Retinal pigment epithelial cell (primary cell): ENCODE measurements around the gene RAB17.

Experiments
- DNase-seq: peaks from one replicate; pipeline ENCODE4 v3.0.0-alpha.2; 2010; ENCODE audit warnings: low read depth
- H3K4me3 ChIP-seq: 2 replicates; pipeline ENCODE4 v1.5.1; 2011; ENCODE audit warnings: mild to moderate bottlenecking, low read length, control low read depth, moderate library complexity
- TF ChIP-seq, protein P1 (sequence below): conservative IDR thresholded peaks from 2 replicates; pipeline ENCODE4 v1.5.1; 2011; ENCODE audit warnings: low read depth, low read length, control low read depth, inconsistent platforms

The RAB17 gene

DNA sequence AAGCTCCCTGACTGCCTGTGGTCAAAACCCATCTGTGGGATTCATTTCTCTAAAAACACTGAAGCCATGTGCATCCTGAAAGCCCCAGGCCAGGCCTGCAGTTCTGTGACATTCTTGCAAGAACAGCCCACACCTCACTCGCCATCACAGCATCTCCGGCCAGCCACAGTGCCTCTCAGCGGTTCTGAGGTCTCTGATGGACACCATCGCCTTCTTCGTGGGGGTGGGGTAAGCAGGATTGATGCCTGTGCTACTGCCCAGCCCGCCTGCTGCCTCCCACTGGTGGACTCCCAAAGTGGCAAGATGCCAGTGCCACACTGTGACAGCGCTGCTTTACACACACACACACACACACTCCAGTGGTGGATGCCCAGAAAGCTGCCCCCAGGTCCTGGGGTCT, 29.3 kb downstream of the RAB17 start:
- TF ChIP-seq, protein P1, sequence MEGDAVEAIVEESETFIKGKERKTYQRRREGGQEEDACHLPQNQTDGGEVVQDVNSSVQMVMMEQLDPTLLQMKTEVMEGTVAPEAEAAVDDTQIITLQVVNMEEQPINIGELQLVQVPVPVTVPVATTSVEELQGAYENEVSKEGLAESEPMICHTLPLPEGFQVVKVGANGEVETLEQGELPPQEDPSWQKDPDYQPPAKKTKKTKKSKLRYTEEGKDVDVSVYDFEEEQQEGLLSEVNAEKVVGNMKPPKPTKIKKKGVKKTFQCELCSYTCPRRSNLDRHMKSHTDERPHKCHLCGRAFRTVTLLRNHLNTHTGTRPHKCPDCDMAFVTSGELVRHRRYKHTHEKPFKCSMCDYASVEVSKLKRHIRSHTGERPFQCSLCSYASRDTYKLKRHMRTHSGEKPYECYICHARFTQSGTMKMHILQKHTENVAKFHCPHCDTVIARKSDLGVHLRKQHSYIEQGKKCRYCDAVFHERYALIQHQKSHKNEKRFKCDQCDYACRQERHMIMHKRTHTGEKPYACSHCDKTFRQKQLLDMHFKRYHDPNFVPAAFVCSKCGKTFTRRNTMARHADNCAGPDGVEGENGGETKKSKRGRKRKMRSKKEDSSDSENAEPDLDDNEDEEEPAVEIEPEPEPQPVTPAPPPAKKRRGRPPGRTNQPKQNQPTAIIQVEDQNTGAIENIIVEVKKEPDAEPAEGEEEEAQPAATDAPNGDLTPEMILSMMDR = no peak
- H3K4me3 ChIP-seq = no peak overlapping the region
- DNase-seq = no peak

DNA sequence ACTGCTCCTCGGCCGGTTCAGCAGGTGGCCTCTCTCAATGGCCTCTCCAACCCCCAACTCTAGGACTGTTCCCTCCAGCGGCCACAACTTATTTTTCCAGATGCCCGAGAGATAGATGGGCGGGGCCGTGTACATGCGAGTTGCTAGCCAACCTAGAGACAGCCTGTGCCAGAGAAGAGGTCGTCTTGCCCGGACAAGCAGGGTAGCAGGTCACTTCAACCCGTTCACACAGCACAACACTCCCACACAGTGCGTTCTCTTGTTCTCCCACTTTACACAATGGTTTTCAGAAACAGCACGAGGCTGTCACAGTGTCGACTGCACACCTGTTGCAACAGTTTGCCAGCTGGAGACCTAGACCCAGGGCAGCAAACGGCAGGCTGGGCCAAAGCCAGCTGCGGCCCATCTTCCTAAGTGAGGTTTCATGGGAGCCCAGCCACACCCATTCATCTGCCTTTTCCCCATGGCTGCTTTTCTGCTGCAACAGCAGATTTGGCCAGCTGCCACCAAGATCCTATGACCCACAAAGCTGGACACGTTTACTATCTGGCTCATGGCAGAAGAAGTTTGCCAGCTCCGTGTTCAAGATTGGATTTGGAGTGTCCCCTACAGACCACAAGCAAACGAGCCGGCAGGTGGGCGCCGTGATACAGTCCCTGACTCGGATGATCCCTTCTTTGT, 31.4 kb downstream of the RAB17 start:
- TF ChIP-seq, protein P1 = no peak
- no peak overlapping the region for H3K4me3 ChIP-seq
- peak; percentile 38 for DNase-seq

GRCh38 chr2:237557633-237558015, 32.9 kb downstream of the RAB17 start:
- no peak for DNase-seq
- TF ChIP-seq, protein P1 = no peak
- no peak overlapping the region for H3K4me3 ChIP-seq

DNA sequence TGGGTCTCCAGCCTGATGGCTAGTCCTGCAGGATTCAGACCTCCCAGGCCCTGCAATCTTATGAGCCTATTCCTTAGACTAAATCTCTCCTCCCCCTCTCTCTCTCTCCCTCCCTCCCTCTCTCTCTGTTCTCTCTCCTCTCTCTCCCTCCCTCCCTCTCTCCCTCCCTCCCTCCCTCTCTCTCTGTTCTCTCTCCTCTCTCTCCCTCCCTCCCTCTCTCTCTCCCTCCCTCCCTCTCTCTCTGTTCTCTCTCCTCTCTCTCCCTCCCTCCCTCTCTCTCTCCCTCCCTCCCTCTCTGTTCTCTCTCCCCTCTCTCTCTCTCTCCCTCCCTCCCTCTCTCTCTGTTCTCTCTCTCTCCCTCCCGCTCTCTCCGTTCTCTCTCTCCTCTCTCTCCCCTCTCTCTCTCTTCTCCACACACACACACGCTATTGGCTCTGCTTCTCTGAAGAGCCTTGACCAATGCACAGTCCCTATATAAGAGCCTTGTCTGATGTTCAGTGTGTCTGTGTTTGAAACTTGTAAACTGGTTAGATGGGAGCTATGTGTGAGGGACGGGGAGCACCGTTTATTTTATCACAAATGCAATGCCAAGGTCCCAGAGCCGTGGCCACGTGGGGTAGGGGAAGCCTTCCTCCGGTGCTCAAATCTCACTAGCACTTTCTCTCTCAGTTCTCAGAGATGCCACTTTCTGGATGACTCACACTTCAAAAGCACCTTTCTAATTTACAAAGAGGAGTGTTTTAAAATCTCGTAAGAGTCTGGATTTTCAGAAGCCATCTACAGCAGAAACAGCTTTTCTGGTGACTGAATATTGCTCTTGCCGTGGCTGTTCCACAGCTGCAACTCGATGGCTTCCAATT, 33.5 kb downstream of the RAB17 start:
- H3K4me3 ChIP-seq = no peak overlapping the region
- TF ChIP-seq, protein P1 = no peak
- no peak for DNase-seq

DNA sequence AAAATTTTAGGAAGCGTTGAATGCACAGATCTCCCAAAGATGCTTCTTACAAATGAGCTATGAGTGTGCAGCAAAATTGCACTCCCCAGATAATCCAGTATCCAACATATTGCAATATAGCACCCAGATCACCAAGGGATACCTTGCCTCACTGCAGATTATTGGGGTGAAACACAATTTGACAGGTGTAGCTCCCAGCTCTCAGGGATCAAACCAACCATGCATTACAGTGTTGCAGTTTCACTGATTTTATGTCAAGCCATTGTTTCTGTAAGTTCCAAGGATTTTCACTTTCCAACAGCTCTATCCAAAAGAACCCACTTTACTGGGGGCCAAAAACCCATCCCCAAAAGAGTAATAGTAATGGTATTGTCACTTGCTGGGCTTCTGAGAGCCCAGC, 35.0 kb downstream of the RAB17 start:
- DNase-seq = no peak
- TF ChIP-seq, protein P1 = no peak
- H3K4me3 ChIP-seq = no peak overlapping the region

- TF ChIP-seq, protein P1 = no peak
- DNase-seq = no peak
- no peak overlapping the region for H3K4me3 ChIP-seq
Measured at GRCh38 chr2:237553948-237554347, 36.6 kb downstream of the RAB17 start.

GRCh38 chr2:237552908-237553307, 37.6 kb downstream of the RAB17 start:
- TF ChIP-seq, protein P1 = no peak
- H3K4me3 ChIP-seq = no peak overlapping the region
- DNase-seq = no peak
